Measurements from ENCODE around the gene AADAC.
"Not testable (repeated sequence)": the region's sequence is repeated elsewhere in the genome, so short reads cannot be mapped to it uniquely, and the experiment has no call there.

The AADAC gene

DNA sequence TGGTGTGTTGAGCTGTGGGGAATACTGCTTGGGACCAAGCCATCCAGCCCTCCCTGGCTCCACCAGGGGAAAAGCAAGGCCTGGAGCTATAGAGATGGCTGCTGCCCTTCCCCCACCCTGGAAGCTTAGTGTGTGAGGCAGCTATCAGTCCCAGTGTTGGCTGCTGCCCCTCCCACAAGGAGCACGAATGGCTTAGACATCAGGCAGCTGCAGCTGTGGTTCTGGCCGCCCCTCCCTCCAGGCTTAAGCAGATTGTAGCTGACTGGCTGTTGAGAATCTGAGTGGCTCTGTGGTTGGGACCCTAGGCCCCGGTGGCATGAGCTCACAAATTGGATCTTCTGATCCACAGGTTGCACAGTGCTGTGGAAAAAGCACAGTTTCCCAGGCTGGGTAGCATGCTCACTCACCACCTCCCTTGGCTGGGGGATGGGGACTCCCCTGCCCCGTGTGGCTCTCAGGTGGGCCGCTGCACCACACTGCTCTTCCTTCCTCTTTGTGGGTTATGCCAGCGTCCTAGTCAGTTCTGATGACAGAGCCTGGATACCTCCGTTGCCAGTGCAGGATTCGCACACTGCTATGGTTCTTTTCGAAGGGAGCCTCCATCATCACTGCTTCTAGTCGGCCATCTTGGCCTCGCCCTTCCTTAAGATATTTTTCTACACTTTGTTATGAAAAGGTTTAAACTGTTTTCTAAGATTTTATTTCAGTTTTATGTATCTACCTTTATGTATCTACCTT, 38.3 kb downstream of the AADAC start:
- DNase-seq (ENCODE audit: low read depth in 2 of 3, low spot score in 1 of 3), result no peak

DNA sequence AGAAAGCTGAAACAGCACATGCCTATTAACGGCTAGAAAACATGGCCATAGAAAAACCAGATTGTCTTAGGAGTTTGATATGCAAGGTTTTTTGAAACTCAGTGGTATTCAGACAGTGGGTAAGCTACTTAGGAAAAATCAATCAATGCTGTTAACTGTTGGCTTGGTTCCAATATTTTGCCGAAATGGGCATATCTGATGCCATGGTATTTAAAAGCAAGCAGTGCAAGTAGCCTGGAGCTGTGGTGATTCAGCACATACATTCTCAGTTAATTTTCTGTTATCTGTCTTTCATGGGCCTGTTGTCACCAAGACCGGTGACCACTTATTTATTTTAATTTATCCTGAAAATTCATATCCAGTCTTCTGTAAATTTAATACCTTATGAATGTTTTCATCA, 42.2 kb downstream of the AADAC start:
- no peak for DNase-seq (ENCODE audit: low read depth in 2 of 3, low spot score in 1 of 3)

DNA sequence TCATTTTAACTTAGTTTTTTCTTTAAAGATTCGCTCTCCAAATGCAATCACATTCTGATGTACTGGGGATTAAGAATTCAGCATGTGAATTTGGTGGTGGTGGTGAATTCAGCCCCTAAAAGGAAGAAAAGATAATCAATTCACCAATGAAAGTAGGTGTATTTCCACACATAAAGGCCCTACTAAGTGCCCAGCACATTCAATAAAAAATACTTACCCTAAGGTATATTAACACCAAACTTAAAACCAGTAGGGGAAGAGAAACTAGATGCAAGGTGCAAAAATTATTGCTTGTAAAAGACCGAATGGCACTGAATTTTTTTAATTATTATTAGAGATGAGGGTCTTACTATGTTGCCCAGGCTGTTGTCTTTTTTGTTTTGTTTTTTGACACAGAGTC, 42.7 kb downstream of the AADAC start:
- no peak for DNase-seq (ENCODE audit: low read depth in 2 of 3, low spot score in 1 of 3)

DNA sequence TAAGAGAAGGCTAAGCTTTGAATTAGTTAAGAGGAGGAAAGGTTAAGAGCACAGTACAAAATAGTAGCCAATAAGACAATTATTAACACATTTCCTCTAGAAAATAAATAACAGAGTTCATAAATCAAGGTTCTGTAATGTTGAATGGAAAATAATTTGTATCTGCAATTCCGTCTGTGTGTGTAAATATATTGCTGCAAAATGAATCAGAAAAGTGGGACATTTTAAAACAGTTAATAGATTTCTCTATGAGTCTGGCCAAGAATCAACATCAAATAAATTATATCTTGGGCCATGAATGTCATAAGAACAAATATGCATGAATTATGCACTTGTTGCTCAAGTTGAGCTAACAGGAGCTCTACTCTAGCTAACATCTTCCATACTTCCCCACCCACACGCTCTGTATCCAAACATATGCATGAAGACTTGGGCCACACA, 45.3 kb downstream of the AADAC start:
- DNase-seq (ENCODE audit: low read depth in 2 of 3, low spot score in 1 of 3), result no peak

DNA sequence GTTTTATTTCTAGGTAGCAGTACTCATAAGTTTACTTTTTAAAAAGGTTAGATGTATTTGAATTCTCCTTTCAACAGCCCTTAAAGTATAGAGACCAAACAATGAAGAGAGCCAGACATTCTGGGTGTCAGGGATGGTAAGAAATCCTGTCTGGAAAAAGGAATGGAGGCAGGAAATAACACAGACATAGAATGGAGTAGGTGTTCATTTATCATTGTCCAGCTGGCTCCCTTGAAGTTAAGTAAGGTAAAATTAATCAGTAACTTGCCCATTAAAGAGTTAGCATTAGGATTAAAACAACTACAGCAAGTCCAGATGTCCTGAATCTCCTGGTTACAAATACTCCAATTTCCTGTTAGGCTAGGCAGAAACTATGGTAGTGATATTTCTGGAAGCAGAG, 46.0 kb downstream of the AADAC start:
- no peak for DNase-seq (ENCODE audit: low read depth in 2 of 3, low spot score in 1 of 3)

DNA sequence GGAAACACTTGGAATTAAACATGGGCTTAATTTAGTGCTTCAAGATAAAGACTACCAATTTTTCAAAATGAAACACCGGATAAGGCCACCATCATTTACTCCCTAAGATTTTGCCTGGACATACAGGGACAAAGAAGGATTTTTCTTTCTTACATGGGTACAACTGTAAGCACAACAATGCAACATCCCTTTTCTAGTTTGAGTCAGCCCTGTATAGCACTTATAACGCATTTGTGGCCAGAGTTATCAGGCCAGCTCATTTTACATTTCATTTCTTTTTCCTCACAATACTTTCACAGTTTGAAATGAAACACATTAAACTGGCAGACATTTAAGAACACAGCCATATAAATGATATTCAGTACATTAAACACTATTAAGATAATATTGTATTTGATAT, 49.7 kb downstream of the AADAC start:
- DNase-seq (ENCODE audit: low read depth in 2 of 3, low spot score in 1 of 3), result no peak

DNA sequence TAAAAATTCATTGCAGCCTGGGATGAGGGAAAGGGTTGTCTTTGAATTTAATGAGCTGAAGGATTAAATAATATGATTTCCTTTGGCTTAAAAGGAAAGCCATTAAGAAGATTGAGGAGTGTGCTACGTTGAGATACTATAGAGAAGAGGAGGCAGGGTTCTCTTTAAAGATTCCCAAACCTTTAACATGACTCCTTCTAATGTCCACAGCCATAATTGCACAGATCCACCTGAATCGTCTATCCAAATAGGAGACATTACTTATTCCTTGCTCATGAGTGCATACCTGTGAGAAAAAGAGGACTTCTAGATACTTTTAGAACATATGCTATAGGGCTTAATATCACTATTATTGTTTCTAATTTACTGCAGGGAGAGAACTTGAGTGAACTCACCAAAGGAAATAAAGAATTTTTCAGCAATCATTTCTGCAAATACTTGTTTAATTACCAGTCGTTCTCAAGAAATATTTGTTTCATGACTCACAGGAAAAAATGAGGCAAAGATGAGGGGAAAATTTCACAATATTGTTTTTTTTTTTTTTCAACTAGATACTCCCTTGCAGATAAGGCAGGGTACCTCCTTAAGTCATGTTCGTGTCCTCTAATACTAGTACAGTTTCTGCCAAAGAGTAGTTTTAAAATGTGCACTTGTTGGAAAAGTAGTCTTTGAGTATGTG, 50.6 kb downstream of the AADAC start:
- DNase-seq (ENCODE audit: low read depth in 2 of 3, low spot score in 1 of 3), result no peak

DNA sequence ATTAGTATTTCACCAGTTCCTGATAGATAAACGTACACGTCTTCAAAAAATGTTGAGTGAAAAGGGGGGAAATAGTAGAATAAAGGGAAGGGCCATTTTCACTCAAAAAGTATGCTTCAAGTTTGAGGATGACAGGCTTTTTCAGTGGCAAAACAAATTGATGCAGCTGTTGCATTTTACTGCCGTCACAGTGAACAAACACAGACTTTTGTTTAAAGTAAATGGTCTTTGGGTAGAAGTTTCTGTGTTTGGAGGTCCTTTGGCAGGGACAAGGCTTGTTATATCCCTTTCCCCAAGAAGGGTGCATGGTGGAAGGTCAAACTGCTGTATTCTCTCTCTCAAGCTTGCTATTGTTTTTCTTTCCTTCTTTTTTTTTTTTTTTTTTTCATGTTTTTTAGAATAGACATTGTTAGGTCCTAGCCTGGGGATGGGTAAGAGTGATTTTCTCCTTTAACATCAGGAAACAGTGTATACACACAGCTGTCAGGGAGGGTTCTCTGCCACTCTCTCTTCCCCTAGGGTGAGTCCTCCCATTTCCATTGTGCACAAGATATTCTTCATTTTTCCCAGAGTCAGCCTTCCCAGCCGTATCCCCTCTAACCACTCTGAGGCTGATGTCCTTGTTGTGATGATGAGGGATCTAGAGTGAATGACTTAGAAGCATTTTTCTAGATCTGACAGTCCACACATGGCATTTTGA, 52.9 kb downstream of the AADAC start:
- DNase-seq (ENCODE audit: low read depth in 2 of 3, low spot score in 1 of 3), result no peak

DNA sequence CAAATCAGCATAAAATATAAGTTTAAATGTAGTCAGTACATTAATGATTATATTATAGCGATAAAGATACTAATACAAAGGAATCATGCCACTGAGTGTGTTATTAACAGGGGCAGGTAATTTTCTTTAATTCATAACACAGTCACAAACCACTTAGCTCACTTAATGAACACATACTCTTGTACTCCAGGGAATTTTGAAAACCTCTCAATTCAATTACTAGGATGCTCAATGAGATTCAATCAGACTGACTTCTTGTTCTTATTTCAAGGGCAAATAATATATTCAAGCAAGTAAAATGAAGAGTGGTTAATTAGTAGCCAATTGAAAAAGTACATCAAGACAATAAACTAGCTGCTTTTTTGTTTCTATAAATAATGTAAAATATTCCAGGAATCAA, 53.8 kb downstream of the AADAC start:
- DNase-seq (ENCODE audit: low read depth in 2 of 3, low spot score in 1 of 3), result no peak

DNA sequence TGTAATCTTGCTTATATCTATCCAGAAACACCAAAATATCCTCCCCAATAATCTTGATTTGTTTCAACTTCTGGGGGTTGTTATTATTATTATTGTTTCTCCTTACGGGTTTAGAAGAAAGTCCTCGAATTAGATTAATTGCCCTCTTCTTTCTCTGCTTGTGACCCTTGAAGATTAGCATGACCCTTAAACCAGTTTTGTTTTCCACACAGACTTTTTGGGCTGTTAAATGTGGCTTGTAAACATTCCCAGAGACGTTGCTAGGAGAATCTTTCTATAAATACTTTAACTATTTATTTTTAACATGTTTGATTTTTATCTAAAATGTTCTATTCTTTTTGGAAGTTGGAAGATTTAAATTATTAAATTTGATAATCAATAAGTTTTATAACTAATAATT, 55.3 kb downstream of the AADAC start:
- DNase-seq (ENCODE audit: low read depth in 2 of 3, low spot score in 1 of 3), result no peak

DNA sequence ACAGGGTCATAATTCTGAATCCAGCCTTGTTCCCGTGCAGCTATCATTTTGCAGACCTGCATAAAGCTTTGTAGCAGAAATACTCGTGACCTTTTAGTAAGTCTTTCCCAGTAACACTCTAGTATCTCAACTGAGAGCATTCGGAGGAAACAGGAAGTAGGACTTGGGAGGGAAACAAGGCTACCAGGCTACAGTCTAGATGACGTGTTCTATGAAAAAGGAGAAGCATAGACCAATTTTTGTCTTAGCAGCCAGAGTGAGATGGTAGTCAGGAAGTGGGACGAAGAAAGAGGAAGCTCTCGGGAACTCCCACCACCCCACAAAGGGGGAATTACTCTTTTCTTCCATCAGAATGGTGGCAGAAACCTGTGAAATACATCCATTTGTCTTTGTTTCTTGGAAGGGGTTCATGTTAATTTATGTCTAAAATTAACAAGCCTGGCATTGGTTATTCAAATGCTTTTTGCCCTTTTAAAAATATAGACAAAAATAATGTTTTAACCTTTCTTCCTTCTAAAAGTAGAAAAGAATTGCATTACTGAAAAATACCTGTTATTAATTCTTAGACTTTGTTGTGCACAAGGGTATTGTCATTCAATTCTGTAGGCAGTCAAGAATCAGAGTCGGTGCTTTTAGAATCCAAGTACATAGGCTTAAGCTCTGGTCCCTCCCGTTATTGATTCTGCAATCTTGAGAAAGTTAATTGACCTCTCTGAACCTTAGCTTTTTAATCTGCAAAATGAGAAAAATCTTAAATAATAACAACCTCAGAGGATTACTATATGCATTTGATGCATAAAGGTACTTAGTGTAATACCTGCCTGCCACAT, 57.9 kb downstream of the AADAC start:
- no peak for DNase-seq (ENCODE audit: low read depth in 2 of 3, low spot score in 1 of 3)

DNA sequence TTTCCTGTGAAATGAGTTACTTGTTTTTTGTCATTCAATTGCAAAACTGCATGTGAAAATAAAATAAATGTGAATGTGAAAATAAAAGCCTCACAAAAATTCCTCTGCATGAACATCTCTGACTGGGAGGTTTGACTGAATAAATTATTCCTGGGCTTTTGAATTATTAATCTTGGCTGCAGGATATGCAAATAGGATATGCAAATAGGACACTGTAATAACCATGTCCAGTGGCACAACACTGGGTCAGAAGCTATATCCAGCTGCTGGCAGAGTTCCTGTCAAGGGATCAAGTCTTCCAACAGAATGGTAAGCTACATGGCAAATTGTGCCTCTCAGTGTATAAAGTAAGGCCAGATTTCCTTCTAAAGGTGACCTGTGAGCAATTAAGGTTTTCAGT, 59.5 kb downstream of the AADAC start, which contains the start of gene SUCNR1:
TSS of gene SUCNR1 (plus strand) at position 246 of the 400 bp plus-strand sequence. CDS start 6,250 bp downstream, outside the sequence.
- DNase-seq (ENCODE audit: low read depth in 2 of 3, low spot score in 1 of 3), result no peak

DNA sequence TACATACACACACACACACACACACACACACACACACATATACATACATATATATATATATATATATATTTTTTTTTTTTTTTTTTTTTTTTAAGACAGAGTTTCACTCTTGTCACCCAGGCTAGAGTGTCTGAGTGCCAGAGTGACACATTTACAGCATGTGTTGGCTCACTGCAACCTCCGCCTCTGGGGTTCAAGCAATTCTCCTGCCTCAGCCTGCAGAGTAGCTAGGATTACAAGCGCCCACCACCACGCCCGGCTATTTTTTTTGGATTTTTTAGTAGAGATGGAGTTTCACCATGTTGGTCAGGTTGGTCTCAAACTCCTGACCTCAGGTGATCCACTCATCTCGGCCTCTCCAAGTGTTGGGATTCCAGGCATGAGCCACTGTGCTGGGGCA, 60.2 kb downstream of the AADAC start:
- DNase-seq (ENCODE audit: low read depth in 2 of 3, low spot score in 1 of 3), result not testable (repeated sequence)

DNA sequence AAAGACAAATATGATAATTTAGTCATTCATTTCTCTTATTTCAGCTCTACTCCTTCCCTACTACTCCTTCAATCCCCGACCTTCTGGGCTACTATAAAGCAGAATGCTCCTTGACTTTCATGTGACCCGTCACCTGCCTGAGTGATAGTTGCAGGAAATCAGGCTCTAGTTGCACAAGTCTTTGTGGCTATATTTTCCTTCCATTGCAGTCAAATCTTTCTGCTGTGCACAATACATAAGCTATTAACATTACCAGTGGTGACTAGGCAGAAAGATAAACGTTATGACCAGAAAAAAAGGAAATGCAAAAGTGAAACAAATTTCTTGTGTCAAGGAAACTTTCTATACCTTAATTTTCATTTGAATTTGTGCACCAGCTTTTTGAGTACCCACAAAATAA, 61.8 kb downstream of the AADAC start:
- no peak for DNase-seq (ENCODE audit: low read depth in 2 of 3, low spot score in 1 of 3)

DNA sequence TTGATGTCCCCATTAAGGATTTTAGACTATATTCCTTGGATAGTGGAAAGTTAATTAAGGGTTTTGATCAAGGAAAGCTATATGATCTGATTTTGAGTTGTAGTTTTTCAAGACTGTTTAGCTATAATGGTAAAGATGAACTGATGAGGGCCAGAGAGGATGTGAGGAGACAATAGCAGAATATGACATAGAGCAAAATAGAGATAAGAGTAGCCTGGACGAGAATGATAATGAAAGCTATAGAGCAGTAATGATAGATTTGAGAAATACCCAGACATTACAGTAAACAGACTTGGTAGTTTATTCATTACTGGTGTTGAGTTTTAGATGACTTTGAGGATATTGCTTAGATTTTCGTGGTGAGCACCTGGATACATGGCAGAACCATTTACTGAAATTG, 63.4 kb downstream of the AADAC start:
- DNase-seq (ENCODE audit: low read depth in 2 of 3, low spot score in 1 of 3), result no peak
